Astrocyte (in vitro differentiated cells and primary cell): ENCODE results near the gene PLA1A. TPM values are rescaled to one million over a fixed set of nuclear protein-coding genes. Genes with fewer than 3 reads are reported as not detected.

Experiments
- DNase-seq: peaks from one replicate; pipeline ENCODE4 v3.0.0-alpha.2; 2010; ENCODE audit warnings: low read depth
- FAIRE-seq: peaks from 2 replicates; lab custom pipeline; 2011; peaks lifted over from hg19 to GRCh38; lab: Jason Lieb, UNC
- H2AFZ ChIP-seq: 2 replicates; pipeline ENCODE4 v1.6.0; 2012; ENCODE audit warnings: low read depth, low read length, inconsistent platforms
- H3K27ac ChIP-seq: 2 replicates; pipeline ENCODE4 v1.5.1; 2011; ENCODE audit warnings: low read depth, low read length, inconsistent platforms
- H3K27me3 ChIP-seq: 2 replicates; pipeline ENCODE4 v1.6.0; 2011; ENCODE audit warnings: low read length, inconsistent platforms; ENCODE audit not compliant: insufficient read depth
- H3K36me3 ChIP-seq: 2 replicates; pipeline ENCODE4 v1.5.1; 2011; ENCODE audit warnings: low read length, inconsistent platforms; ENCODE audit not compliant: insufficient read depth
- H3K4me1 ChIP-seq: 2 replicates; pipeline ENCODE4 v1.5.1; 2011; ENCODE audit warnings: low read length, inconsistent platforms; ENCODE audit not compliant: insufficient read depth
- H3K4me2 ChIP-seq: 2 replicates; pipeline ENCODE4 v1.6.0; 2012; ENCODE audit warnings: low read length, inconsistent platforms
- H3K4me3 ChIP-seq: 2 replicates; pipeline ENCODE4 v1.5.1; 2011; ENCODE audit warnings: low read depth, mild to moderate bottlenecking, low read length, inconsistent platforms; ENCODE audit not compliant: insufficient read depth
- H3K79me2 ChIP-seq: 2 replicates; pipeline ENCODE4 v1.6.0; 2012; ENCODE audit warnings: mild to moderate bottlenecking, low read length, inconsistent platforms; ENCODE audit not compliant: insufficient read depth
- H3K9ac ChIP-seq: 2 replicates; pipeline ENCODE4 v1.6.0; 2012; ENCODE audit warnings: mild to moderate bottlenecking, low read length, inconsistent platforms
- H3K9me3 ChIP-seq: 2 replicates; pipeline ENCODE4 v1.5.1; 2012; ENCODE audit warnings: low read depth, mild to moderate bottlenecking, low read length, inconsistent platforms; ENCODE audit not compliant: insufficient read depth
- H4K20me1 ChIP-seq: 2 replicates; pipeline ENCODE4 v1.6.0; 2012; ENCODE audit warnings: low read length, inconsistent platforms; ENCODE audit not compliant: insufficient read depth
- H3K27ac Mint-ChIP-seq: one replicate; pipeline ENCODE4 v1.8.0; 2021; ENCODE audit warnings: mild to moderate bottlenecking, mixed read lengths; ENCODE audit not compliant: unreplicated experiment
- H3K27me3 Mint-ChIP-seq: one replicate; pipeline ENCODE4 v1.8.0; 2021; ENCODE audit warnings: low read depth, mixed read lengths; ENCODE audit not compliant: unreplicated experiment
- H3K36me3 Mint-ChIP-seq: one replicate; pipeline ENCODE4 v1.8.0; 2021; ENCODE audit warnings: low read depth, mixed read lengths; ENCODE audit not compliant: unreplicated experiment
- H3K4me1 Mint-ChIP-seq: one replicate; pipeline ENCODE4 v1.8.0; 2021; ENCODE audit warnings: low read depth, mixed read lengths; ENCODE audit not compliant: unreplicated experiment
- H3K4me3 Mint-ChIP-seq: one replicate; pipeline ENCODE4 v1.8.0; 2021; ENCODE audit warnings: mild to moderate bottlenecking, moderate library complexity, mixed read lengths; ENCODE audit not compliant: unreplicated experiment
- H3K9me3 Mint-ChIP-seq: one replicate; pipeline ENCODE4 v1.8.0; 2021; ENCODE audit warnings: mild to moderate bottlenecking, mixed read lengths; ENCODE audit not compliant: unreplicated experiment
- CTCF ChIP-seq: IDR thresholded peaks from 2 replicates; pipeline ENCODE4 v1.5.1; 2011; ENCODE audit warnings: low read depth, mild to moderate bottlenecking, inconsistent platforms, low read length, moderate library complexity; ENCODE audit not compliant: insufficient read depth
- EZH2 ChIP-seq: IDR thresholded peaks from 2 replicates; pipeline ENCODE4 v1.6.1; 2012; ENCODE audit warnings: mild to moderate bottlenecking, low read length, inconsistent platforms; ENCODE audit not compliant: insufficient read depth
- total RNA-seq: library from RNA; stranded (reverse); gene quantifications from 2 replicates; pipeline ENCODE4 v1.2.1, GENCODE V29; 2021

PLA1A gene
- total RNA-seq, 1 donor from 2014 or later, result 0.91 TPM

- H3K27ac Mint-ChIP-seq, result no peak within 1 kb of the TSS
- H3K9me3 Mint-ChIP-seq, result no peaks in the 10 kb centered on the region
- Histone ChIP-seq H2AFZ (no peak within 1 kb of the TSS), H3K27ac (no peak within 1 kb of the TSS), H3K9me3 (no peaks in the 10 kb centered on the region), H3K79me2 (no peaks in the 10 kb centered on the region), H3K4me1 (no peaks in the 10 kb centered on the region), H3K9ac (no peak within 1 kb of the TSS), H3K27me3 (no peaks in the 10 kb centered on the region), H4K20me1 (no peaks in the 10 kb centered on the region), H3K4me3 (no peak within 1 kb of the TSS), H3K4me2 (no peak within 1 kb of the TSS), H3K36me3 (no peaks in the 10 kb centered on the region)
- FAIRE-seq (no peak), DNase-seq (no peak)
- H3K27me3 Mint-ChIP-seq, result no peaks in the 10 kb centered on the region
- no peaks in the 10 kb centered on the region for H3K36me3 Mint-ChIP-seq
- H3K4me1 Mint-ChIP-seq, result peaks cover 28% of the 10 kb centered on the region
- TF ChIP-seq EZH2 (no peak), CTCF (no peak)
- no peak within 1 kb of the TSS for H3K4me3 Mint-ChIP-seq
Measured at GRCh38 chr3:119660474-119661440, 63.1 kb downstream of the PLA1A start, which contains the start of gene POPDC2. TSS of gene POPDC2 (minus strand) at chr3:119660589. CDS start at chr3:119660423, 166 bp downstream.

- no peaks in the 10 kb centered on the region for H3K9me3 Mint-ChIP-seq
- Histone ChIP-seq H2AFZ (no peak overlapping the region), H3K27ac (no peak overlapping the region), H3K4me1 (no peaks in the 10 kb centered on the region), H4K20me1 (no peaks in the 10 kb centered on the region), H3K9me3 (no peaks in the 10 kb centered on the region), H3K9ac (no peak overlapping the region), H3K27me3 (no peaks in the 10 kb centered on the region), H3K4me2 (no peak overlapping the region), H3K36me3 (no peaks in the 10 kb centered on the region), H3K4me3 (no peak overlapping the region), H3K79me2 (no peaks in the 10 kb centered on the region)
- peaks cover 28% of the 10 kb centered on the region for H3K4me1 Mint-ChIP-seq
- no peak overlapping the region for H3K4me3 Mint-ChIP-seq
- DNase-seq (no peak), FAIRE-seq (no peak)
- no peaks in the 10 kb centered on the region for H3K36me3 Mint-ChIP-seq
- TF ChIP-seq CTCF (no peak), EZH2 (no peak)
- H3K27ac Mint-ChIP-seq, result no peak overlapping the region
- no peaks in the 10 kb centered on the region for H3K27me3 Mint-ChIP-seq
Measured at GRCh38 chr3:119662604-119663373, 65.1 kb downstream of the PLA1A start.
